Stimulated activated memory B cell treated with anti-CD40 and anti-IgM and Interleukin-4, amounts not matched to agents 10 μg/mL and 1 μg/mL and 100 μg/mL, for 72 hours (primary cell): ENCODE measurements around the gene IER3.
"Not testable (repeated sequence)": the region's sequence is repeated elsewhere in the genome, so short reads cannot be mapped to it uniquely, and the experiment has no call there.

Experiments used
- ATAC-seq: fragments of 150-1000 bp; cut with Tn5 transposase; 2 replicates; pipeline ENCODE4 v1.10.0; 2021
- H3K27ac Mint-ChIP-seq: one replicate; pipeline ENCODE4 v1.8.0; 2022; ENCODE audit warnings: mild to moderate bottlenecking, mixed read lengths
- H3K27me3 Mint-ChIP-seq: one replicate; pipeline ENCODE4 v1.8.0; 2022; ENCODE audit warnings: mixed read lengths
- H3K36me3 Mint-ChIP-seq: one replicate; pipeline ENCODE4 v1.8.0; 2022; ENCODE audit warnings: mixed read lengths
- H3K4me1 Mint-ChIP-seq: one replicate; pipeline ENCODE4 v1.8.0; 2022; ENCODE audit warnings: mixed read lengths
- H3K4me3 Mint-ChIP-seq: one replicate; pipeline ENCODE4 v1.8.0; 2022; ENCODE audit warnings: mild to moderate bottlenecking, moderate library complexity, mixed read lengths
- H3K9me3 Mint-ChIP-seq: one replicate; pipeline ENCODE4 v1.8.0; 2022; ENCODE audit warnings: mixed read lengths

IER3 gene

DNA sequence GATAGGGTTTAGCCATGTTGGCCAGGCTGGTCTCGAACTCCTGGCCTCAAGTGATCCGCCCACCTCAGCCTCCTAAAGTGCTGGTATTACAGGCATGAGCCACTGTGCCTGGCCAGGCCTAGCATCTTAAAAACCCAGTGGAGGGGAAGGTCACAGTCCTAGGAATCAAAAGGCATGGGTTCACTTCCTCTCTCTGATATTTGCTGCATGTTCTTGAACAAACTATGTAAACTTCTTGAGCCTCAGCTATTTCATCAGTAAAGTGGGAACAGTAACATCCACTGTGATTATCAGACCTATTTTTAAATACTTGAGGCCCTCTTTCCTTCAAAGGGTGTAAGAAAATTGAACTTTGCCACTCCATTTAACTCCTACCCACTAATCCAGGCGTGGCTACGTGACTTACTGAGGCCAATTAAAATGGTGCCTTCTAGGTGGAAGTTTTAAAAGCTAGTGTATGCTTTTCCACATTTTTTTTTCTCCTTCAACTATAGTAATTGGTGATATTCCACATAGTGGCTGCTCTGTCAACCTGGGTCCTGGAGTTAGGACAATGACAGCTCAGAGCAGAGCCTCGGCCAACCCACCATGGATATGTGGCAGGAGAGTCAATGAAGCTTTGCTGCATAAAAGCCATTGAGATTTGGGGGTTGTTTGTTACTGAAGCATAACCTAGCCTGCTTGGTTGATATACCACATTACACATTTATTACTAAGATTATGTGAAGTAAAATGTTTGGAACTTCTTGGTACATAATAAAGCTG lies 32.2 kb upstream of the IER3 start:
- no peak overlapping the region for H3K4me3 Mint-ChIP-seq
- no peak overlapping the region for H3K27ac Mint-ChIP-seq
- H3K4me1 Mint-ChIP-seq, result peaks cover 3% of the 10 kb centered on the region
- no peaks in the 10 kb centered on the region for H3K36me3 Mint-ChIP-seq
- no peak for ATAC-seq
- no peaks in the 10 kb centered on the region for H3K9me3 Mint-ChIP-seq
- H3K27me3 Mint-ChIP-seq, result peaks cover 19% of the 10 kb centered on the region

- H3K36me3 Mint-ChIP-seq, result no peaks in the 10 kb centered on the region
- no peak for ATAC-seq
- no peak overlapping the region for H3K4me3 Mint-ChIP-seq
- H3K27me3 Mint-ChIP-seq, result peaks cover 19% of the 10 kb centered on the region
- peaks cover 3% of the 10 kb centered on the region for H3K4me1 Mint-ChIP-seq
- no peak overlapping the region for H3K27ac Mint-ChIP-seq
- no peaks in the 10 kb centered on the region for H3K9me3 Mint-ChIP-seq
These were observed 30.8 kb upstream of the IER3 start for GRCh38 chr6:30775104-30775503.

DNA sequence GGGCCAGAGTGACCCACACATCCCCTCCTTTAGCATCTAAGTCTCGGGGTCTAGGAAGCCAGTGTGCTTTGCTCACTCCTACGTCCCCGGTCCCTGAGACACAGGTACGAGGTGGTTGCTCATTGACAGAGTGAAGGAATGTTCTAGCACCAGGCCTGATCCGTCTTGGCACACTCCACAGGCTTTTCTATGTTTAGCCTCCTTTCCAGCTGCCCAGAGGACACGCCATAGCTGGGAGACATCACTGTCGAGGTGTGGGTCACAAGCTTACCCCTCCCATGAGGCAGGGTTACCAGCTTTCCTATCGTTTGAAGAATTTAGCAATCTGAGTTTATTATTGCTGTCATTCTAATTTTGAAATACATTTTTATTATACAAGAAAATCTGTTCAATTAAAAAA lies 30.4 kb upstream of the IER3 start:
- H3K27me3 Mint-ChIP-seq, result peaks cover 19% of the 10 kb centered on the region
- H3K4me3 Mint-ChIP-seq, result no peak overlapping the region
- ATAC-seq, result no peak
- no peaks in the 10 kb centered on the region for H3K36me3 Mint-ChIP-seq
- H3K9me3 Mint-ChIP-seq, result no peaks in the 10 kb centered on the region
- no peak overlapping the region for H3K27ac Mint-ChIP-seq
- H3K4me1 Mint-ChIP-seq, result peaks cover 7% of the 10 kb centered on the region

- H3K4me1 Mint-ChIP-seq, result peaks cover 40% of the 10 kb centered on the region
- no peaks in the 10 kb centered on the region for H3K36me3 Mint-ChIP-seq
- H3K27ac Mint-ChIP-seq, result no peak overlapping the region
- H3K27me3 Mint-ChIP-seq, result peaks cover 8% of the 10 kb centered on the region
- no peak overlapping the region for H3K4me3 Mint-ChIP-seq
- H3K9me3 Mint-ChIP-seq, result no peaks in the 10 kb centered on the region
- ATAC-seq, result no peak
These were observed 26.2 kb upstream of the IER3 start for GRCh38 chr6:30770592-30770991.

DNA sequence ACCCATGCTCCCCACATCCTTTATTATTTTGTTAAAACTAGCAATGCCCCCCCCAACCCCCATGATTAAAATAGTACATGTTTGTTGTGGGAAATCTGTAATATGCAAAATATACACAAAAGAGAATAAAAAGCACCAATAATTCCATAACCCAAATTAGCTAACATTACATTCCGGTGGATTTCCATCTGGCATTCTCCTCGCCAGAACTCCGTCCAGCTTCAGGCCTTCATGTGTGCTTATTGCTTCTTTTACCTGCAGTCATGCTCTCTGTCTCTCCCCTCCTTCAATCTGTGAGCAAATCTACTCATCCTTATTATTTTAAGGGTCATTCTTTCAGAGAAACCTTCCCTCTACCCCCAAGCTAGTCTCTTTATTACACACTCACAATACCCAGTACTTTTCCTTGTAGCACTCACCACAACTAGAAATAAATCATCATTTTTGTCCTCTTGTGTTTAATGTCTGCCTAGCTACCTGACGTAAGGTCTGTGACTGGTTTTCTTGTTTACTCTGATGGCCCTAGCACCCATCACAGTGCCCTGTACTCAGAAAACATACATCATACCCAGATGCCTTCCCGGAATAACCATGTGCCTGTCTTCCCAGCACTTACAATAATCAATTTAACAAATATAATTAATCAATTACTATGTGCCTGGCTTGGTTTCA lies 25.6 kb upstream of the IER3 start:
- Mint-ChIP-seq H3K27me3 (peaks cover 8% of the 10 kb centered on the region), H3K4me3 (no peak overlapping the region), H3K36me3 (no peaks in the 10 kb centered on the region), H3K9me3 (no peaks in the 10 kb centered on the region), H3K27ac (peak overlapping the region; percentile 38), H3K4me1 (peaks cover 40% of the 10 kb centered on the region)
- ATAC-seq, result no peak

DNA sequence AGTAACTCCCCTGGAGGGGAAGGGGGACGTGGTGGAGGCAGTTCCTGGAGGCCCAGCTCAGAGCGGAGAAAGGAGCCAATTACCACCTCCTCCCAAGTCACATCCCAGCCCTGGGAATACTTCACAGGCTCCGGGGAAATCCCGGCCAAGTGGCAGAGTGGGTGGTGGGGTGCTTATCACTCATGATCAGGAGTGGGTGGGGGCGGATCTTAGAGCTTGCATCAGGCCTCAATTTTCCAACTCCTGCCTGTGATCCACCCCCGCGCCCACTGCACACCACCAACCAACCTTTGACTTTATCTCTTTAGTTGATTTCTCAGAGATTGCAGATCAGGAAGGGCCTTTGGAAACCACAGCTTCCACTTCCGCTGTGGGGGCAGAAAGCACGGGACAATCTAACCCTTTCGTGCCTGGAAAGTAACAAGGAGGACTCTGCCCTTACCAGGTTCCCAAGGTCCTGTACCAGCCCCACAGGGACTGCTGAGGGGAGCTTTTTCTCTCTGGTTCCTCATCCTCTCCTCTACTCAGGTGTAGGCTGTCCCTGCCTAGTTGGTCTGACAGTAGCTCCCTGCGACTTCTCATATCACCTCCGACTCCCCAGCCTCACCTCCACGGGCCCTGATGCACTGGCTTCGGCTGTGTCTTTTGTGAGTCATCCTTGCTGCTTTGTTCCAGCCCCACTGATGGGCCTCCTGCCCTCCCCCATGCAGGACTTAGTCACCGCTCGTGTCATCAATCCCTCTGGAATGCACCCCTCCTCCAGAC lies 24.9 kb upstream of the IER3 start:
- Mint-ChIP-seq H3K27me3 (peaks cover 13% of the 10 kb centered on the region), H3K4me3 (no peak overlapping the region), H3K4me1 (peaks cover 43% of the 10 kb centered on the region), H3K9me3 (no peaks in the 10 kb centered on the region), H3K27ac (peak overlapping the region; percentile 38), H3K36me3 (no peaks in the 10 kb centered on the region)
- peak; percentile 67 for ATAC-seq

- peaks cover 19% of the 10 kb centered on the region for H3K27me3 Mint-ChIP-seq
- H3K27ac Mint-ChIP-seq, result peak overlapping the region; percentile 38
- peaks cover 49% of the 10 kb centered on the region for H3K4me1 Mint-ChIP-seq
- no peaks in the 10 kb centered on the region for H3K36me3 Mint-ChIP-seq
- no peak overlapping the region for H3K4me3 Mint-ChIP-seq
- H3K9me3 Mint-ChIP-seq, result no peaks in the 10 kb centered on the region
- peak; percentile 37 for ATAC-seq
These were observed 24.3 kb upstream of the IER3 start for GRCh38 chr6:30768634-30769087.

DNA sequence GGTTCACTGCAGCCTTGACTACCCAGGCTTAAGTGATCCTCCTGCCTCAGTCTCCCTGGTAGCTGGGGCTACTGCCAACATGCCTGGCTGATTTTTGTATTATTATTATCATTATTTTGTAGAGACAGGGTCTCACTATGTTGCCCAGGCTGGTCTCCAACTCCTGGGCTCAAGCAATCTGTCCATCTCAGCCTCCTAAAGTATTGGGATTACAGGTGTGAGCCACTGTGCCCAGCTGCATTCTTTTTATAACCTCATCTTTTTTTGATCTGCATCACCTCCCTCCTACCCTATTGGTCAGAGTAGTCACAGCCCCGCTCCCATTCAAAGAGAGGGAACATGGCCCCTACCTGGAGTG lies 23.6 kb upstream of the IER3 start:
- Mint-ChIP-seq H3K27me3 (peaks cover 16% of the 10 kb centered on the region), H3K4me3 (no peak overlapping the region), H3K27ac (peak overlapping the region; percentile 63), H3K36me3 (no peaks in the 10 kb centered on the region), H3K4me1 (peaks cover 54% of the 10 kb centered on the region), H3K9me3 (no peaks in the 10 kb centered on the region)
- ATAC-seq, result no peak

- Mint-ChIP-seq H3K4me3 (no peak overlapping the region), H3K27me3 (peaks cover 15% of the 10 kb centered on the region), H3K36me3 (no peaks in the 10 kb centered on the region), H3K4me1 (peaks cover 54% of the 10 kb centered on the region), H3K27ac (peak overlapping the region; percentile 63), H3K9me3 (no peaks in the 10 kb centered on the region)
- peak; percentile 85 for ATAC-seq
These were observed 23.0 kb upstream of the IER3 start for GRCh38 chr6:30767158-30767943.

DNA sequence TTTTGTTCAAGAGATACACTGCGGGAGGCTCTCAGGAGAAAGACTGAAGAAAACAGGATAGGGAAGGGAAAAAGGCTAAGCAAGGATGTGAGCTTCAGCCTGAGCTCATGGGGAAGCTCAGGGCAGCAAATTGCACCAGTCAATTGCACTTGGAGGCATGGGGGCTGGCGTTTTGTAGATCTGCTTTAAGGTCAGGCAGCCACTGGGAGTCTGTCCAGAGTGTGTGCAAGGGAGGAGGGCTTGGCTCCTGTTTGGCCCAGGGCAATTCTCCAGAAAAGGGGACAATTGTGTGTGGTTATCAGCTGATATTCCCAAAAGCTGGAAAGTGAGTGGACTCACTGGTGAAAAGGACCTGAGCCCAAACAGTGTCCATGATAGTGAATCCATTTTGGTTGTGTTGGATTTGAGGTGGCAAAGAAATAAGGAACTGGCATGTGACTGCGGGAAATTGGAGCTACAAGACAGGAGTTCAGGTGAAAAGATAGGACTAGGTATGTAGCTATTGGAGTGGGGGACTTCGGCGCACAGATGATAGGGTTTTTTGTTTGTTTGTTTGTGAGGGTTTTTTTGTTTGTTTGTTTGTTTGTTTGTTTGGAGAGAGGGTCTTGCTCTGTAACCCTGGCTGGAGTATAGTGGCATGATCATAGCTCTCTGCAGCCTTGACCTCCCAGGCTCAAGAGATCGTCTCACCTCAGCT lies 22.3 kb upstream of the IER3 start:
- H3K4me1 Mint-ChIP-seq, result peaks cover 54% of the 10 kb centered on the region
- no peaks in the 10 kb centered on the region for H3K36me3 Mint-ChIP-seq
- no peaks in the 10 kb centered on the region for H3K9me3 Mint-ChIP-seq
- H3K27me3 Mint-ChIP-seq, result peaks cover 15% of the 10 kb centered on the region
- no peak for ATAC-seq
- peak overlapping the region; percentile 63 for H3K27ac Mint-ChIP-seq
- no peak overlapping the region for H3K4me3 Mint-ChIP-seq

DNA sequence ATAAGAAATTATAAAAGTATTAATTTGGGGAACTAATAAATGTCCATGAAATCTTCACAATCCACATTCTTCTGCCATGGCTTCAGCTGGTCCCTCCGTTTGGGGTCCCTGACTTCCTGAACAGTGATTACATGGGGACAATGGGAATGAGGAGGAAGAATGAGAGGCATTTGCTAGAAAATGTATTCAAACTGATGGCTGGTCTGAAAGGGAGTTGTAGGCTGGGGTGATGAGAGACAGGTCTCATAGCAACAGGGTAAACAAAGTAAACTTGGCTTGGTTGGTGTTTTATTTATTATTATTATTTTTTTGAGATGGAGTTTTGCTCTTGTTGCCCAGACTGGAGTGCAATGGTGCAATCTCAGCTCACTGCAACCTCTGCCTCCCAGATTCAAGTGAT lies 21.1 kb upstream of the IER3 start:
- H3K9me3 Mint-ChIP-seq, H3K27ac Mint-ChIP-seq: not testable (repeated sequence)

DNA sequence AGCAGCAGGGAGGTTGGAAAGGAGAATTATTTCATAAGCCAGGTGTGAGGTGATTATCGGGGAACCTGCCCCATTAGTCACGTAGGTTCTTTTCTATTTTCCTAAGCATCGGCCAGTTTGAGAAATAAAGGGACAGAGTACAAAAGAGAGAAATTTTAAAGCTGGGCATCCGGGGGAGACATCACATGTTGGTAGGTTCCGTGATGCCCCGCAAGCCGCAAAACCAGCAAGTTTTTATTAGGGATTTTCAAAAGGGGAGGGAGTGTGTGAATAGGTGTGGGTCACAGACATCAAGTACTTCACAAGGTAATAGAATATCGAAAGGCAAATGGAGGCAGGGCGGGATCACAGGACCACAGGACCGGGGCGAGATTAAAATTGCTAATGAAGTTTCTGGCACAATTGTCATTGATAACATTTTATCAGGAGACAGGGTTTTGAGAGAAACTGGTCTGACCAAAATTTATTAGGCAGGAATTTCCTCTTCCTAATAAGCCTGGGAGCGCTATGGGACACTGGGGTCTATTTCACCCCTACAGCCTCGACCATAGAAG lies 20.2 kb upstream of the IER3 start:
- Mint-ChIP-seq H3K27ac (peak overlapping the region; percentile 19), H3K27me3 (peaks cover 15% of the 10 kb centered on the region), H3K4me1 (peaks cover 55% of the 10 kb centered on the region)
- H3K36me3 Mint-ChIP-seq, H3K4me3 Mint-ChIP-seq, H3K9me3 Mint-ChIP-seq, ATAC-seq: not testable (repeated sequence)

More for the DNA sequence above, 21.1 kb upstream of the IER3 start:
- not testable (repeated sequence) for H3K36me3 Mint-ChIP-seq, H3K4me3 Mint-ChIP-seq, ATAC-seq
- peaks cover 58% of the 10 kb centered on the region for H3K4me1 Mint-ChIP-seq
- peaks cover 15% of the 10 kb centered on the region for H3K27me3 Mint-ChIP-seq

GRCh38 chr6:30763618-30764489 lies 19.5 kb upstream of the IER3 start:
- no peak for ATAC-seq

More at GRCh38 chr6:30763618-30764489, 19.5 kb upstream of the IER3 start:
- peaks cover 15% of the 10 kb centered on the region for H3K27me3 Mint-ChIP-seq
- H3K4me3 Mint-ChIP-seq, result no peak overlapping the region
- no peaks in the 10 kb centered on the region for H3K36me3 Mint-ChIP-seq
- no peaks in the 10 kb centered on the region for H3K9me3 Mint-ChIP-seq
- H3K4me1 Mint-ChIP-seq, result peaks cover 55% of the 10 kb centered on the region
- peak overlapping the region; percentile 19 for H3K27ac Mint-ChIP-seq
